Suppressor macrophage (primary cell): Measurements from ENCODE around the gene SUN1.
"Not testable (repeated sequence)": the region's sequence is repeated elsewhere in the genome, so short reads cannot be mapped to it uniquely, and the experiment has no call there.

Experiments
- DNase-seq, 4 experiments: peaks; one replicate each; pipeline ENCODE4 v3.0.0-alpha.2; 2020 to 2022
- total RNA-seq, 17 experiments: gene quantifications; one replicate each; lab custom pipeline; 2026; ENCODE audit warnings: mixed read lengths in 6 of 17, inconsistent platforms in 3 of 17; lab: John Stamatoyannopoulos, UW

The SUN1 gene
- total RNA-seq = 24.2 to 60.4 (median 44.4) reads per million in 17 experiments

- DNase-seq = no peak
Measured at GRCh38 chr7:832167-832967, at the start of gene SUN1. TSS of gene SUN1 (plus strand) at chr7:832476. CDS start at chr7:832525, 49 bp downstream.

DNA sequence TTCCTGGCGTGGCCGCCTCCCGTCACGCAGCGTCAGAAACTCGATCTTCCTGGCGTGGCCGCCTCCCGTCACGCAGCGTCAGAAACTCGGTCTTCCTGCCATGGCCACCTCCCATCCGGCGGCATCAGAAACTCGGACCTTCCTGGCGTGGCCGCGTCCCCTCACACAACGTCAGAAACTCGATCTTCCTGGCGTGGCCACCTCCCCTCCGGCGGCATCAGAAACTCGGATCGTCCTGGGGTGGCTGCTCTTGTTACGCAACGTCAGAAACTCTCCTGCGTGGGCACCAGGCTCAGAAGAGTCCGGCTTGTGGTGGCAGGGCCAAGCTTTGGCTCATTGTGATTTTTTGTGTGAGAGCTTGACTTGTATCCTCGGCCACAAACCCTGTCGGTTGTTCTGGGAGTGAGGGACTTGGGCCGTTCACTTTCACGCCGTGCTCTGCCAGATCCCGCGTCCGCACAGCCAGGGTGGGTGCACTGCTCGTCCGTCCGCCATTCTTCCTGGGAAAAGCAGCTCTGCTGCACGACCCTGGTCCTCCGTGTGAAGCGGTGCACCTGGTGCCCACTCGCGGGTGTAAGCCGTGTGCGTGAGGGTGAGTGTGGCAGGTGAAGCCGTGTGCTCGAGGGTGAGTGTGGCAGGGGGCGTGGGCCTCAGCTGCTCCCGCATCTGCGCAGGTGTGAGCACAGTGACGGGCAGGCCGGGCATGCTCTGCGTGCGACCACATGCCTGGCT is 49.4 kb upstream of the SUN1 start:
- DNase-seq = no peak

GRCh38 chr7:783556-784490 is 48.5 kb upstream of the SUN1 start:
- DNase-seq = no peak

DNA sequence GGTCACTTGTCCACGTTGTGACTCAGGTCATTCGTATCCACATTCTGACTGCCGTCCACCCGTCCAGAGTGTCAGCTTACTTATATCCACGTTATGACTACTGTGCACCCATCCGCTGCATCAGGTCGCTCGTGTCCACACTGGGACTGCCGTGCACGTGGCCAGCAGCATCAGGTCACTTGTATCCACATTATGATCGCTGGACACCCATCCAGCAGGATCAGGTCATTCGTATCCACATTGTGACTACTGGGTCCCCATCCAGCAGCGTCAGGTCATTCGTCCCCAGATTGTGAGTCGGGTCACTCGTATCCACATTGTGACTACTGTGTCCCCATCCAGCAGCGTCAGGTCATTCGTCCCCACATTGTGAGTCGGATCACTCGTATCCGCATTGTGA is 47.3 kb upstream of the SUN1 start:
- no peak for DNase-seq

- no peak for DNase-seq
Measured at GRCh38 chr7:785416-785815, 46.9 kb upstream of the SUN1 start.

- DNase-seq = peak; percentile 55 to 83 (median 70)
Measured at GRCh38 chr7:786472-787255, 45.6 kb upstream of the SUN1 start.

- no peak for DNase-seq
Measured at GRCh38 chr7:787332-788240, 44.7 kb upstream of the SUN1 start.

DNA sequence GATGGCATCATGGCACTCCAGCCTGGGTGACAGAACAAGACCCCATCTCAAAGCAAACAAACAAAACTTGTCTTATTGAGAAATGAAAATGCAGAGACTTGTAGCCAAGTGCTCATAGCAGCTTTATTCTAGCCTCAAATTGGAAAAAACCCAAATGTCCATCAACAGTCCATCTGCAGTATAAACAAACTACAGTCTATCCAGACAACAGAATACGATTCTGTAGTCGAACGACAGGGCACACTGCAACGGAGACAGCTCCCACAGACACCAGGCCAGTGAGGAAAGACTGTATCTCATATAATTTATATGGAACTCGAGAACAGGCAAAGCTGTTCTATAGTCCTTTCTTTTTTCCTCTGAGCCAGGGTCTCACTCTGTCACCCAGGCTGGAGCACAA is 40.8 kb upstream of the SUN1 start:
- no peak for DNase-seq

DNA sequence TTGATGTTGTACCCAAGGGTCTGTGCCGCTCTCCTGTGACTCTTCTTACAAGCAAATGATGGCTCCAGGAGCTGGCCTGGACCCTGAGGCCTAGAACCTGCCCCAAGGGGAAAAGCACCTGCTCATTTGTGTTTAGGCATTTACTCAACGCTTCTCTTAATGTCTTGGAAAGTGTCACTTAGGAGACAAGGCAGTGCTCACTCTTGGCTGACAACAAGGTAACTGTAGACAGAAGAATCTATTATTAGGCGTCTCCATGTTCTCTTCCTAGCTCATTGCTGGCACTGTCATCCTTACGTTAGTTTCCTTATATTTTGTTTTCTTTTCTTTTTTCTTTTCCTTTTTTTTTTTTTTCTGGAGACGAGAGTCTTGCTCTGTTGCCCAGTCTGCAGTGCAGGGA is 38.1 kb upstream of the SUN1 start:
- no peak for DNase-seq

DNA sequence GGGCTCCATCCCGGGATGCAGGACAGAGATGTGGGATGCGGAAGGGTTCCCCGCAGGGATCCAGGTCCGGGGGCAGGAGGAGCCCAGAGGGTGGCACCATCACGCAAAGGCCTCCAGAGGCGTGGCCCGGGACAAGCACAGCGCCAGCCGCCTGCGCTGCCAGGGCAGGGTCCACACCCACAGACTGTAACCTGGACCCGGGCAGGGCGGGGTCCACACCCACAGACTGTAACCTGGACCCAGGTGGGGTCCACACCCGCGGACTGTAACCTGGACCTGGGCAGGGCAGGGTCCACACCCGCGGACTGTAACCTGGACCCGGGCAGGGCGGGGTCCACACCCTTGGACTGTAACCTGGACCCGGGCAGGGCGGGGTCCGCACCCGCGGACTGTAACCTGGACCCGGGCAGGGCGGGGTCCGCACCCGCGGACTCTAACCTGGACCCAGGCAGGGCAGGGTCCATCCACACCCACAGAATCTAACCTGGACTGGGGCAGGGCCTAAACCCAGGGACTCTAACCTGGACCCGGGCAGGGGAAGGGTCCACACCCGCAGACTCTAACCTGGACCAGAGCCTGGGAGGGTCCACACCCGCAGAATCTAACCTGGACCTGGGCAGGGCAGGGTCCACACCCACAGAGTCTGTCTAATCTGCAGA is 37.5 kb upstream of the SUN1 start:
- no peak for DNase-seq

DNA sequence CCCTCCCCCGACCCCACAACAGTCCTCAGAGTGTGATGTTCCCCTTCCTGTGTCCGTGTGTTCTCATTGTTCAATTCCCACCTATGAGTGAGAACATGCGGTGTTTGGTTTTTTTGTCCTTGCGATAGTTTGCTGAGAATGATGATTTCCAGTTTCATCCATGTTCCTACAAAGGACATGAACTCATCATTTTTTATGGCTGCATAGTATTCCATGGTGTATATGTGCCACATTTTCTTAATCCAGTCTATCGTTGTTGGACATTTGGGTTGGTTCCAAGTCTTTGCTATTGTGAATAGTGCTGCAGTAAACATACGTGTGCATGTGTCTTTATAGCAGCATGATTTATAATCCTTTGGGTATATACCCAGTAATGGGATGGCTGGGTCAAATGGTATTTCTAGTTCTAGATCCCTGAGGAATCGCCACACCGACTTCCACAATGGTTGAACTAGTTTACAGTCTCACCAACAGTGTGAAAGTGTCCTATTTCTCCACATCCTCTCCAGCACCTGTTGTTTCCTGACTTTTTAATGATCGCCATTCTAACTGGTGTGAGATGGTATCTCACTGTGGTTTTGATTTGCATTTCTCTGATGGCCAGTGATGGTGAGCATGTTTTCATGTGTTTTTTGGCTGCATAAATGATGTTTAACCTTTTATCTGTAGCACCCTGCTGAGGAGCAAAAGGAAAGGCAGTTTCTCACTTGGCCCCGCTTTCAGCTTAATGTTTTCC is 35.7 kb upstream of the SUN1 start:
- DNase-seq = not testable (repeated sequence)

GRCh38 chr7:798921-799470 is 33.3 kb upstream of the SUN1 start:
- DNase-seq = no peak

DNA sequence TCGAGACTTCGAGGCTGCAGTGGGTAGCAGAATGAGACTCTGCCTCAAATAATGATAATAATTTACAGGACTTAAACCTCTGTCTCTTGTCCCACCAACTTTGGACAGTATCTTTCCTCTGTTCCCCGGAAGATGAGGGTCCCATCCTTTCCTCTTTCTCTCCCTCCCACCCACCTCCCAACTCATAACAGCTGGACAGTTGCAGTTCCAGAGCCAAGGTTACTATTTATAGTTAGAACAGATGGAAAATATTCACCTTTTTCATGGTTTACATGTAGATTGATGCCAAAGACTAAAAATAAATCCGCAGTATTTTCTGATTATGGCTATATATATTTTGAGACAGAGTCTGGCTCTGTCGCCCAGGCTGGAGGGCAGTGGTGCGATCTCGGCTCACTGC is 31.6 kb upstream of the SUN1 start:
- DNase-seq = no peak

GRCh38 chr7:801351-801750 is 30.9 kb upstream of the SUN1 start:
- not testable (repeated sequence) for DNase-seq

GRCh38 chr7:801940-802381 is 30.3 kb upstream of the SUN1 start:
- no peak for DNase-seq

DNA sequence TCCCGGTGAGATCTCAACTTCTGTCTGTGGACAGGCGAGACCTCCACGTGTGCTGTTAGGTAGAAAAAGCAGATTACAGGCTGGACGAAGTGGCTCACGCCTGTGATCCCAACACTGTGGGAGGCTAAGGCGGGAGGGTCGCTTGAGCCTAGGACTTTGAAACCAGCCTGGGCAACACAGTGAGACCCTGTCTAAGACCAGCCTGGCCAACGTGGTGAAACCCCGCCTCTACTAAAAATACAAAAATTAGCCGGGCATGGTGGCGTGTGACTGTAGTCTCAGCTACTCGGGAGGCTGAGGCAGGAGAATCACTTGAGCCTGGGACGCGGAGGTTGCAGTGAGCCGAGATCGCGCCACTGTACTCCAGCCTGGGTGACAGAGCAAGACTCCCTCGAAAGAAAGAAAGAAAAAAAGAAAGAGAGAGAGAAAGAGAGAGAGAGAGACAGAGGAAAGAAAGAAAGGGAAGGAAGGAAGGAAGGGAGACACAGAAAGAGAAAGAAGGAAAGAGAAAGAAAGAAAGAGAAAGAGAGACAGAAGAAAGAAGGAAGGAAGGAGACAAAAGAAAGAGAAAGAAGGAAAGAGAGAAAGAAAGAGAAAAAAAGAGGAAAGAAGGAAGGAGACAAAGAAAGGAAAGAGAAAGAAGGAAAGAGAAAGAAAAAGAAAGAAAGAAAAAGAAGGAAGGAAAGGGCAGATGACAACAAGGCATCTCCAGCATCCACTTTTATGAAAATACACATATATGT is 29.6 kb upstream of the SUN1 start:
- DNase-seq = no peak

DNA sequence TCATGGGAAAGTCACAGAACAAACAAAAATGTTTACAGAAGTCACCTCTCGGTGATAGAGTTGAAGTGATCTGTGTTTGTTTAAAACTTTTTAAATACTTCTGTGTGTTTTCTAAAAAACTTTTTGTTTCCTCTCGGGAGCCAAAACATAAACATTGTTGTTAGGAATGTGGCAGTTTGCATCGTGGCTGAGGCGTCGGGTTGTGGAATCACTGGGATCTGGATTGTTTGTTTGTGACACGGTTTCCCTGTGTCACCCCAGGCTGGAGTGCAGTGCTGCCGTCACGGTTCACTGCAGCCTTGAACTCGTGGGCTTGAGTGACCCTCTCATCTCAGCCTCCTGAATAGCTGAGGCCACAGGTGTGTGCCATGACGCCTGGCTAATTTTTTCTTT is 29.0 kb upstream of the SUN1 start:
- DNase-seq = no peak

GRCh38 chr7:803796-804195 is 28.5 kb upstream of the SUN1 start:
- DNase-seq = not testable (repeated sequence)

DNA sequence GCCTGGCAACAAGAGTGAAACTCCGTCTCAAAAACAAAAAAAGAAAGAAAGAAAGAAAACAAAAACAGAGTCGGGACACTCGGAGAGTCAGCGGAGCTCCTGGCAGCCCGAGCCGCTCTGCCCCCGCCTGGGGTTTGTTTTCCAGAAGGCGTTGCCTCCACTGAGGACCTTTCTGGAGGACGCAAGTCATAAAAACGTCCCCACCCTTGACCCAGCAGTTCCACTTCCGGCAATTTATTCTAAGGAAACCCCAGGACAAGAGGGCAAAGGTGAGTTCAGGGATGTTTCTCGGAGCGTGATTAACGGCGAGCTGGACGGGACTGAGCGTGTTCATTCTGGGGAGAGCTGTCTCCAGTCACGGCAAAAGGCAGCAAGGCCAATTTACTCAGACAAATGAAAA is 27.0 kb upstream of the SUN1 start:
- DNase-seq = no peak
